Left ventricle myocardium inferior (tissue), 1 donor: ENCODE results near the gene CSTPP1. TPM values are rescaled to one million over a fixed set of nuclear protein-coding genes. Genes with fewer than 3 reads are reported as not detected.
"Not testable (repeated sequence)": the region's sequence is repeated elsewhere in the genome, so short reads cannot be mapped to it uniquely, and the experiment has no call there.

ENCODE experiments used
- DNase-seq: peaks from one replicate; pipeline ENCODE4 v3.0.0-alpha.2; 2020
- H3K27ac ChIP-seq: fragments of 200-600 bp; replicated peaks from 2 replicates; pipeline ENCODE4 v1.8.0; 2021
- H3K27me3 ChIP-seq: fragments of 200-600 bp; 2 replicates; pipeline ENCODE4 v1.8.0; 2021; ENCODE audit warnings: low read depth
- H3K36me3 ChIP-seq: fragments of 200-600 bp; 2 replicates; pipeline ENCODE4 v1.8.0; 2021
- H3K4me1 ChIP-seq: fragments of 200-600 bp; 2 replicates; pipeline ENCODE4 v1.8.0; 2021
- H3K4me3 ChIP-seq: fragments of 200-600 bp; 2 replicates; pipeline ENCODE4 v1.8.0; 2021; ENCODE audit warnings: mild to moderate bottlenecking, moderate library complexity
- H3K9me3 ChIP-seq: fragments of 200-600 bp; replicated peaks from 2 replicates; pipeline ENCODE4 v1.8.0; 2021
- CTCF ChIP-seq: fragments of 200-600 bp; IDR thresholded peaks from 2 replicates; pipeline ENCODE4 v1.8.0; 2021; ENCODE audit warnings: antibody characterized with exemption, mild to moderate bottlenecking, borderline replicate concordance
- intact Hi-C: fragments of 100-400 bp; cut with micrococcal nuclease; formaldehyde crosslinking; loops from one replicate; pipeline ENCODE4 v1.11.0; 2022
- total RNA-seq: library from RNA; stranded (reverse); fragmentation: NEBNext Ultra II Directional; extraction: Animal tissue kit (Norgen Biotek cat#: 25700); gene quantifications from one replicate; pipeline ENCODE4 v1.2.1, GENCODE V29; 2021
- donor health status: DM: no; HTN: yes; CAD: no; lungs with severe emphysema.

The CSTPP1 gene
- total RNA-seq, 1 donor from 2014 or later, result 12.9 TPM

- H3K36me3 ChIP-seq, result no peaks in the 10 kb centered on the region
- intact Hi-C loops, result no loop called here
Observed at GRCh38 chr11:46949297-46949696, 12.7 kb downstream of the CSTPP1 start.

GRCh38 chr11:46951864-46952263 lies 15.3 kb downstream of the CSTPP1 start:
- no peaks in the 10 kb centered on the region for H3K9me3 ChIP-seq
- H3K4me1 ChIP-seq, result no peaks in the 10 kb centered on the region
- no peaks in the 10 kb centered on the region for H3K27me3 ChIP-seq
- DNase-seq, result no peak
- no peak overlapping the region for H3K4me3 ChIP-seq
- H3K36me3 ChIP-seq, result no peaks in the 10 kb centered on the region
- intact Hi-C loops, result no loop called here
- TF ChIP-seq CTCF, result no peak
- no peak overlapping the region for H3K27ac ChIP-seq

More at GRCh38 chr11:46949297-46949696, 12.7 kb downstream of the CSTPP1 start:
- TF ChIP-seq CTCF, result no peak
- Histone ChIP-seq H3K4me3 (no peak overlapping the region), H3K27me3 (no peaks in the 10 kb centered on the region), H3K4me1 (no peaks in the 10 kb centered on the region), H3K27ac (no peak overlapping the region), H3K9me3 (no peaks in the 10 kb centered on the region)
- no peak for DNase-seq

- no peak for TF ChIP-seq CTCF
- intact Hi-C loops, result no loop called here
- H3K36me3 ChIP-seq, result no peaks in the 10 kb centered on the region
- no peaks in the 10 kb centered on the region for H3K9me3 ChIP-seq
- no peak overlapping the region for H3K4me3 ChIP-seq
- no peaks in the 10 kb centered on the region for H3K4me1 ChIP-seq
- DNase-seq, result no peak
- no peak overlapping the region for H3K27ac ChIP-seq
- H3K27me3 ChIP-seq, result no peaks in the 10 kb centered on the region
Observed at GRCh38 chr11:46952553-46952952, 16.0 kb downstream of the CSTPP1 start.

DNA sequence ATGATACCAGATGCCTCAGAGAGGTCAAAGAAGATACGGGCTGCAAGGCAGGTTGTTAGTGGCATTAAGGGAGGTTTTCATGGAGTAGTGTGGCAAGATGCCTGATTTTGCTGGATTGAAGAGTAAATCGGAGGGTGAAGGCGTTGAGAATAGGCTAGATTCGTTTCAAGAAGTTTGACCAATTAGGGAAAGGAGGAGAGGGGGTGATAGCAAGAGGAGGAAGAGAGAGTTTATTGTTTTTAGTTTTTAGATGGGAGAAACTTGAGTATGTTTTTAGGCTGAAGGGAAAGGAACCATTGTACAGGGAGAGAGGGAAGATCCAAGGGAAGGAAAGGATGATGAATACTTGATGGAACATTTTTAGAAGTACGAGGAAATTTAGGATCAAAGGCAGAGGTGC lies 16.5 kb downstream of the CSTPP1 start:
- no peak for DNase-seq
- TF ChIP-seq CTCF, result no peak
- Histone ChIP-seq H3K4me1 (no peaks in the 10 kb centered on the region), H3K27me3 (no peaks in the 10 kb centered on the region), H3K4me3 (no peak overlapping the region), H3K9me3 (no peaks in the 10 kb centered on the region), H3K36me3 (no peaks in the 10 kb centered on the region), H3K27ac (no peak overlapping the region)
- intact Hi-C loops, result no loop called here

DNA sequence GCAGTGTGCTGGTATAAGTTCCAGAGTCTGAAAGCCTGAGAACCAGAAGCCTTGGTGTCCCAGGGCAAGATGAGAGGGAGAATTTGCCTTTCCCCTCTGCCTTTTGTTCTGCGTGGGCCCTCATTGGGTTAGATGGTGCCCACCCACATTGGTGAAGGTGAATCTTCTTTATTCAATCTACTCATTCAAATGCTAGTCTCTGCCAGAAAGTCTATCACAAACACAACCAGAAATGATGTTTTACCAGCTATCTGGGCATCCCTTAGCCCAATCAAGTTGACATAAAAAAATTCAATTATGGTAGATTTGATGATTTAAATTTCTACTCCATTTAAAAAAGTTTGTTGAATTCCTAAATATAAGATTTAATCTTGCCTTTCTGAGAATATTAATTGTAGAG lies 22.2 kb downstream of the CSTPP1 start:
- H3K4me3 ChIP-seq, result no peak overlapping the region
- no peaks in the 10 kb centered on the region for H3K4me1 ChIP-seq
- intact Hi-C loops, result no loop called here
- peaks cover 15% of the 10 kb centered on the region for H3K9me3 ChIP-seq
- DNase-seq, result no peak
- no peak for TF ChIP-seq CTCF
- H3K27ac ChIP-seq, result no peak overlapping the region
- H3K36me3 ChIP-seq, result peaks cover 4% of the 10 kb centered on the region
- H3K27me3 ChIP-seq, result no peaks in the 10 kb centered on the region

- H3K27me3 ChIP-seq, result no peaks in the 10 kb centered on the region
- intact Hi-C loops, result no loop called here
- no peak overlapping the region for H3K4me3 ChIP-seq
- no peak for DNase-seq
- TF ChIP-seq CTCF, result no peak
- H3K36me3 ChIP-seq, result peaks cover 4% of the 10 kb centered on the region
- H3K4me1 ChIP-seq, result no peaks in the 10 kb centered on the region
- H3K27ac ChIP-seq, result no peak overlapping the region
- peaks cover 15% of the 10 kb centered on the region for H3K9me3 ChIP-seq
Observed at GRCh38 chr11:46961041-46961440, 24.5 kb downstream of the CSTPP1 start.

GRCh38 chr11:46961886-46962285 lies 25.3 kb downstream of the CSTPP1 start:
- H3K27me3 ChIP-seq, H3K36me3 ChIP-seq, DNase-seq, intact Hi-C loops, H3K27ac ChIP-seq, H3K4me3 ChIP-seq, H3K4me1 ChIP-seq: not testable (repeated sequence)
- peaks cover 15% of the 10 kb centered on the region for H3K9me3 ChIP-seq
